Ectodermal cell (in vitro differentiated cells): ENCODE results near the gene JMJD1C.
A peak's percentile ranks its signal among the peaks of the same experiment; 100 is the strongest.

Source experiments
- H3K27ac ChIP-seq: 2 replicates; pipeline ENCODE4 v1.7.0; 2013; ENCODE audit warnings: mild to moderate bottlenecking, low read depth, low read length; ENCODE audit not compliant: insufficient read depth, poor library complexity, severe bottlenecking
- H3K27me3 ChIP-seq: 2 replicates; pipeline ENCODE4 v1.7.0; 2013; ENCODE audit warnings: mild to moderate bottlenecking, low read length; ENCODE audit not compliant: insufficient read depth, control insufficient read depth, poor library complexity, severe bottlenecking
- H3K36me3 ChIP-seq: one replicate; pipeline ENCODE4 v1.7.0; 2013; ENCODE audit warnings: low read length; ENCODE audit not compliant: control insufficient read depth, insufficient read depth
- H3K4me1 ChIP-seq: one replicate; pipeline ENCODE4 v1.7.0; 2013; ENCODE audit warnings: low read length; ENCODE audit not compliant: control insufficient read depth, insufficient read depth
- H3K4me3 ChIP-seq: 2 replicates; pipeline ENCODE4 v1.7.0; 2013; ENCODE audit warnings: low read depth, low read length, control low read depth; ENCODE audit not compliant: insufficient read depth
- H3K9me3 ChIP-seq: 2 replicates; pipeline ENCODE4 v1.7.0; 2013; ENCODE audit warnings: mild to moderate bottlenecking, low read length, moderate library complexity; ENCODE audit not compliant: control insufficient read depth
- WGBS, 2 experiments: methylation state at CpG; one replicate each; pipeline ENCODE4 v1.1.7; 2013; ENCODE audit warnings: missing lambda C conversion rate in 2 of 2; 5-methylcytosine and 5-hydroxymethylcytosine counted together

Gene JMJD1C

GRCh38 chr10:63265222-63265617 lies 200.6 kb downstream of the JMJD1C start:
- Histone ChIP-seq H3K9me3 (no peaks in the 10 kb centered on the region), H3K4me1 (no peaks in the 10 kb centered on the region), H3K27ac (no peak overlapping the region), H3K27me3 (no peaks in the 10 kb centered on the region), H3K4me3 (peak overlapping the region; percentile 45), H3K36me3 (no peaks in the 10 kb centered on the region)
- WGBS, 2 experiments, result 0% methylated on average over 2 to 3 of the region's 5 CpGs

GRCh38 chr10:63264617-63265221 lies 201.1 kb downstream of the JMJD1C start:
- Histone ChIP-seq H3K4me1 (no peaks in the 10 kb centered on the region), H3K27me3 (no peaks in the 10 kb centered on the region), H3K27ac (no peak overlapping the region), H3K36me3 (no peaks in the 10 kb centered on the region), H3K4me3 (peak overlapping the region; percentile 45), H3K9me3 (no peaks in the 10 kb centered on the region)

GRCh38 chr10:63262430-63263073 lies 203.2 kb downstream of the JMJD1C start:
- Histone ChIP-seq H3K4me3 (no peak overlapping the region), H3K9me3 (no peaks in the 10 kb centered on the region), H3K4me1 (no peaks in the 10 kb centered on the region), H3K27me3 (no peaks in the 10 kb centered on the region), H3K36me3 (no peaks in the 10 kb centered on the region), H3K27ac (no peak overlapping the region)
- WGBS, 2 experiments, result 87 to 90% methylated on average over 5 of the region's 5 CpGs

GRCh38 chr10:63261496-63261895 lies 204.3 kb downstream of the JMJD1C start:
- Histone ChIP-seq H3K4me1 (no peaks in the 10 kb centered on the region), H3K4me3 (no peak overlapping the region), H3K36me3 (no peaks in the 10 kb centered on the region), H3K9me3 (no peaks in the 10 kb centered on the region), H3K27me3 (no peaks in the 10 kb centered on the region), H3K27ac (no peak overlapping the region)
- WGBS, 2 experiments, result 88 to 90% methylated on average over 3 of the region's 3 CpGs

- Histone ChIP-seq H3K36me3 (no peaks in the 10 kb centered on the region), H3K4me3 (no peak overlapping the region), H3K4me1 (no peaks in the 10 kb centered on the region), H3K27me3 (no peaks in the 10 kb centered on the region), H3K27ac (no peak overlapping the region), H3K9me3 (no peaks in the 10 kb centered on the region)
- 90 to 95% methylated on average over 2 of the region's 3 CpGs for WGBS, 2 experiments
Observed at GRCh38 chr10:63260860-63261251, 204.9 kb downstream of the JMJD1C start.

GRCh38 chr10:63260103-63260859 lies 205.5 kb downstream of the JMJD1C start:
- Histone ChIP-seq H3K27me3 (no peaks in the 10 kb centered on the region), H3K9me3 (no peaks in the 10 kb centered on the region), H3K4me1 (no peaks in the 10 kb centered on the region), H3K4me3 (no peak overlapping the region), H3K36me3 (no peaks in the 10 kb centered on the region), H3K27ac (no peak overlapping the region)
- 93% methylated on average over 16 to 17 of the region's 17 CpGs for WGBS, 2 experiments

- H3K27me3 ChIP-seq, result no peaks in the 10 kb centered on the region
- 90 to 91% methylated on average over 1 of the region's 2 CpGs for WGBS, 2 experiments
- H3K4me3 ChIP-seq, result no peak overlapping the region
- no peaks in the 10 kb centered on the region for H3K36me3 ChIP-seq
- no peak overlapping the region for H3K27ac ChIP-seq
- H3K9me3 ChIP-seq, result no peaks in the 10 kb centered on the region
- H3K4me1 ChIP-seq, result no peaks in the 10 kb centered on the region
Observed at GRCh38 chr10:63258920-63259678, 206.7 kb downstream of the JMJD1C start.

- H3K27ac ChIP-seq, result no peak overlapping the region
- H3K27me3 ChIP-seq, result no peaks in the 10 kb centered on the region
- no peaks in the 10 kb centered on the region for H3K4me1 ChIP-seq
- H3K36me3 ChIP-seq, result no peaks in the 10 kb centered on the region
- no peak overlapping the region for H3K4me3 ChIP-seq
- H3K9me3 ChIP-seq, result no peaks in the 10 kb centered on the region
- 91 to 92% methylated on average over 2 of the region's 2 CpGs for WGBS, 2 experiments
Observed at GRCh38 chr10:63257778-63258177, 208.0 kb downstream of the JMJD1C start.

- no peaks in the 10 kb centered on the region for H3K9me3 ChIP-seq
- no peaks in the 10 kb centered on the region for H3K27me3 ChIP-seq
- 86 to 97% methylated on average over 3 of the region's 3 CpGs for WGBS, 2 experiments
- no peak overlapping the region for H3K4me3 ChIP-seq
- H3K27ac ChIP-seq, result no peak overlapping the region
- H3K36me3 ChIP-seq, result no peaks in the 10 kb centered on the region
- no peaks in the 10 kb centered on the region for H3K4me1 ChIP-seq
Observed at GRCh38 chr10:63256009-63256773, 209.6 kb downstream of the JMJD1C start.
